NCI-H2171 (cell line): Measurements from ENCODE around the gene TOMM40L.

Experiments
- DNase-seq: peaks from one replicate; lab custom pipeline; 2025; lab: John Stamatoyannopoulos, UW

The TOMM40L gene

GRCh38 chr1:161225534-161226319 lies at the start of gene TOMM40L:
Gene TOMM40L, plus strand, starts transcription at chr1:161226060. Its CDS starts 430 bp downstream, at chr1:161226490.
- DNase-seq: peak; percentile 93

- no peak for DNase-seq
These were observed 49.3 kb upstream of the TOMM40L start for GRCh38 chr1:161176468-161177111.

- peak; percentile 88 for DNase-seq
These were observed 48.5 kb upstream of the TOMM40L start, which contains the start of gene B4GALT3 for GRCh38 chr1:161177112-161177935. Gene B4GALT3, minus strand, starts transcription at chr1:161177507. Its CDS starts 1,447 bp downstream, at chr1:161176060.

- DNase-seq: no peak
These were observed 48.0 kb upstream of the TOMM40L start for GRCh38 chr1:161177936-161178244.

GRCh38 chr1:161179698-161180097 lies 46.2 kb upstream of the TOMM40L start:
- no peak for DNase-seq

- DNase-seq: no peak
These were observed 45.2 kb upstream of the TOMM40L start for GRCh38 chr1:161180639-161181038.

- no peak for DNase-seq
These were observed 43.6 kb upstream of the TOMM40L start for GRCh38 chr1:161182214-161182613.

GRCh38 chr1:161185282-161185682 lies 40.6 kb upstream of the TOMM40L start:
- DNase-seq: peak; percentile 81

GRCh38 chr1:161185732-161186311 lies 40.0 kb upstream of the TOMM40L start:
- DNase-seq: no peak

GRCh38 chr1:161187311-161187710 lies 38.5 kb upstream of the TOMM40L start:
- DNase-seq: no peak

- DNase-seq: no peak
These were observed 37.5 kb upstream of the TOMM40L start for GRCh38 chr1:161188381-161188780.

GRCh38 chr1:161189036-161189435 lies 36.8 kb upstream of the TOMM40L start:
- DNase-seq: no peak

- no peak for DNase-seq
These were observed 34.8 kb upstream of the TOMM40L start for GRCh38 chr1:161190962-161191521.

- DNase-seq: no peak
These were observed 33.9 kb upstream of the TOMM40L start for GRCh38 chr1:161191971-161192370.

GRCh38 chr1:161192476-161193465 lies 33.1 kb upstream of the TOMM40L start:
- DNase-seq: peak; percentile 41

GRCh38 chr1:161193561-161194235 lies 32.2 kb upstream of the TOMM40L start:
- no peak for DNase-seq

GRCh38 chr1:161195171-161195570 lies 30.7 kb upstream of the TOMM40L start:
- DNase-seq: no peak

- DNase-seq: no peak
These were observed 29.7 kb upstream of the TOMM40L start for GRCh38 chr1:161196111-161196510.

GRCh38 chr1:161196521-161197451 lies 29.1 kb upstream of the TOMM40L start:
- DNase-seq: no peak
